ENCODE results near the gene SLC22A14. TPM values are rescaled to one million over a fixed set of nuclear protein-coding genes. Genes with fewer than 3 reads are reported as not detected.

The SLC22A14 gene
- total RNA-seq, 1 donor from 2014 or later = not detected

DNA sequence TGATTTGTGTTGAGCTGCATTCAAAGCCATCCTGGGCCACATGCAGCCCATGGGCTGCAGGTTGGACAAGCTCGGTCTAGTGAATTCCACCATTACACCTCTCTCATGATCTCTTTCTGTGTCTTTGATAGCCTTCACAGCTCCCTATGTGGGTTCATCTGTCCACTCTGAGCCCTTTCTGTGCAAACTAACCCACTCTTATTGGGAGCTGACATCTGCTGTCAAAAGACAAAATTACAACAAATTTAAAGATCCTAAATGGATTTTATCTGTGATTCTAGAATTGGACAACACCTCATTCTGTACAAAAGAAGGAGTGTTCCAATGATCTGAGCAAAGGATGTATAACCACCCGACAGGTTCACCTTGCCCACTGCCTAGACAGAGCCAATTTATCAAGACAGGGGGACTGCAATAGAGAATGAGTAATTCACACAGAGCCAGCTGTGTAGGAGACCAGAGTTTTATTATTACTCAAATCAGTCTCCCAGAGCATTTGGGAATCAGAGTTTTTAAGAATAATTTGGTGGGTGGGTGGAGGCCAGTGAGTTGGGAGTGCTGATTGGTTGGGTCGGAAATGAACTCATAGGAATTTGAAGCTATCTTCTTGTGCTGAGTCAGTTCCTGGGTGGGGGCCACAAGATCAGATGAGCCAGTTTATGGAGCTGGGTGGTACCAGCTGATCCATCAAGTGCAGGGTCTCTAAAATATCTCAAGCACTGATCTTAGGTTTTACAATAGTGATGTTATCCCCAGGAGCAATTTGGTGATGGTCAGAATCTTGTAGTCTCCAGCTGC lies 61.9 kb downstream of the SLC22A14 start:
- intact Hi-C loops (cut with micrococcal nuclease) = no loop called here

DNA sequence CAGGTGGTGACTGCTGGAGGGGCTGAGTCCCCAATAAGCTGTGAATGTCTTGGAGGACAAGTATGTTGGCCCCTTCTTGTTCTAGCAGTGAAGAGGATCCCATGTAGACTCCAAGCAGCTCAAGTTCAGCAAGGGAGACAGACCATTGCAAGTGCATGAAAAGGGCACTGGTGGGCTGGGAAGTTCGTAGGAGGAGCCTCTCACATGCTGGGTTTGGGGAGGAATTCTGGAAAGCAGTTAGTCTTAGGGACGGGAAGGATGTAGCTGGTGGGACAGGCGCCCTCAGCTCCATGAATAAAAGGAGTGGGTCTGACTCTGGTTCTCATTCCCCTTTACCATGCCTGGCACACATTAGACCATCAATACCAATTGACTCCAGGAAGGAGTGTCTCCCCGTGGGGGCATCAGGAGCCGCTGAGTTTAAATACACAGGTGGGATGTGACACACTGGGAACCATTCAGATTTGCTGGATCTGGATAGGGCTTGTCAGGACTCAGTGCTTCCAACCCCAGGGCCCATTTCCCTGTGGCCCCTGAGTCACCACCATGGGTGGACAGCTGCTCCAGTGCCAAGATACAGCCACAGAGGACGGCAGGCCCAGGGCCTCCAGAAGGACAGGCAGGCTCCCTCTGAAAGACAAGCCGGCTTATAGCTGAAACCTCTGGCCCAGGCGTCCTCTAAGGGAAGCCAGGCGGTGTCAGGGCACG lies 63.9 kb downstream of the SLC22A14 start:
- intact Hi-C loops (cut with micrococcal nuclease) = loop anchor here (2.0 to 5.0 kb wide), 5 partner anchors 135 to 306 kb away; partner anchors contain the start of genes ACAA1, EXOG and MYD88

GRCh38 chr3:38346587-38347410 lies 64.7 kb downstream of the SLC22A14 start, which contains the start of gene XYLB:
TSS of gene XYLB (plus strand) at chr3:38346785. CDS start at chr3:38346869, 84 bp downstream.
- intact Hi-C loops (cut with micrococcal nuclease) = loop anchor here (2.0 to 5.0 kb wide), 5 partner anchors 134 to 306 kb away; partner anchors contain the start of genes ACAA1, EXOG and MYD88

- intact Hi-C loops (cut with micrococcal nuclease) = loop anchor here (2.0 to 5.0 kb wide), 5 partner anchors 133 to 305 kb away; partner anchors contain the start of genes ACAA1, EXOG and MYD88
Observed at GRCh38 chr3:38347421-38348200, 65.5 kb downstream of the SLC22A14 start.

GRCh38 chr3:38348903-38349302 lies 66.8 kb downstream of the SLC22A14 start:
- intact Hi-C loops (cut with micrococcal nuclease) = loop anchor here (5.0 kb wide), 3 partner anchors 148 to 303 kb away; partner anchors contain the start of genes ACAA1, EXOG and MYD88

GRCh38 chr3:38349684-38350359 lies 67.7 kb downstream of the SLC22A14 start:
- intact Hi-C loops (cut with micrococcal nuclease) = loop anchor here (5.0 kb wide), 3 partner anchors 147 to 302 kb away; partner anchors contain the start of genes ACAA1, EXOG and MYD88

DNA sequence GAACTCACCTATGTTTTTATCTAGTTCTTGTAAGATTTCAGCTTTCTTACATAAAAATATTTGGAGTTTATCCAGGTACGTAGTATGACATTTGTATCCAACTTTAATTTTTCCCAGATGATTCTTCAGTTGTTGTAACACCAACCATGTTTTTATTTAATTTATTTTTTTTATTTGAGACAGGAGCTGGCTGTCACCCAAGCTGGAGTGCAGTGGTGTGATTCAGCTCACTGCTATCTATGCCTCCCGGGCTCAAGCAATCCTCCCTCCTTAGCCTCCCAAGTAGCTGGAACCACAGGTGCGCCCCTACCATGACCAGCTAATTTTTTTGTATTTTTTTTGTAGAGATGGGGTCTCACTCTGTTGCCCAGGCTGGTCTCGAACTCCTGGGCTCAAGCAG lies 71.1 kb downstream of the SLC22A14 start:
- intact Hi-C loops (cut with micrococcal nuclease) = no loop called here

DNA sequence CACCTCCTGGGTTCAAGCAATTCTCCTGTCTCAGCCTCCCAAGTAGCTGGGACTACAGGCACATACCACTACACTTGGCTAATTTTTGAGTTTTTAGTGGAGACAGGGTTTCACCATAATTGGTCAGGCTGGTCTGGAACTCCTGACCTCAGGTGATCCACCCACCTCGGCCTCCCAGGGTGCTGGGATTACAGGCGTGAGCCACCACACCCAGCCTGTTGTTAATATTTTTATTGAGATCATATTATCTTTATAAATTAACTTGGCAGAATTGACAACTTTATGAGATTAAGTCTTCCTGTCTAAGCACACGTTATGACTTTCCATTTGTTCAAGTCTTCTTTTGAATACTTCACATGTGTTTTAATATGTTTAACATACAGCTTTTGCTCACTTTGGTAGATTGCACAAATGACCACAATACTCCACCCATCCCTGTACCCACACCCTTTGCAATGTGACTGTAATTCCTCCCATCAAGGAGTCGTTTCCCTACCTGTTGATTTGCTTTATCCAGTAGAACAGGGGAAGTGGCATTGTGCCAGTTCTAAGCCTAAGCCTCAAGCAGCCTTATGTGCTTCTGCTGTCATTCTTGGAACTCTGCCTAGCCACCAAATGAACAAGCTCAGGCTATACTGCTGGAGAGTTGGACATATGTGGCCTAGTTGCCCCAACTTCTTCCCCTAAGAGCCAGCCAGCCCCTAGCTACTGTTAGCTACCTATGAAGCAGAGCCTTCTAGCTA lies 72.7 kb downstream of the SLC22A14 start:
- intact Hi-C loops (cut with micrococcal nuclease) = no loop called here

DNA sequence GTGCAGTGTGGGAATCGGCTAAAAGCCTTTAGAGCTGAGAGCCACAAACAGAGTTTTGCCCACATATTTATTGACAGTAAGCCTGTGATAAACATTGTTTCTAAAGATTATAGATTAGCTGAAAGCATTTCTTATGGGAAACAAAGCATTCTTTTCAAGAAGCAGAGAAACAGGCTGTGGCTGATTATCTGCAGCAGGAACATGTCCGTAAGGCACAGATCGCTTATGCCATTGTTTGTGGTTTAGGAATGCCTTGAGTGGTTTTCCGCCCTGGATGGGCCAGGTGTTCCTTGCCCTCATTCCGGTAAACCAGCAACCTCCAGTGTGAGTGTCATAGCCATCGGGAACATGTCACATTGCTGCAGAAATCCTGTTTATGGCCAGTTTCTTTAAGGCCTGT lies 76.9 kb downstream of the SLC22A14 start:
- intact Hi-C loops (cut with micrococcal nuclease) = no loop called here

DNA sequence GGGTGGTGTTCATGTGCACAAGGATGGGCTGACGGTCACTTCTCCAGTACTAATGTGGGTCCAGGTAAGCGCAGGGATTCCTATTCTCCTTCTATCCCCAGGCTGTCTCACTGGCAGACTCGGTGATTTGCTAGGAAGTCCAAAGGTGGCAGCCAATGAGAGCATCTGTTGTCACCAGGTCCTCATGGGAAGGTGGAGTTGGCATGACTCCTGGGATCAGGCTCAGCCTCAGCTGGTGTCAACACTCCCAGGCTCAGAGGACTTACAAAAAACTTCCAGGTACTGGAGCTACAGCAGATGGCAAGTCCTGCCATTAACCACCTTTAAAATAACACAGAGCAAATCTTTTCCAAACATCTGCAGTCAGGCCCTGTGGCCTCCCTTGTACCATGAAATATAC lies 78.3 kb downstream of the SLC22A14 start:
- intact Hi-C loops (cut with micrococcal nuclease) = no loop called here

- intact Hi-C loops (cut with micrococcal nuclease) = no loop called here
Observed at GRCh38 chr3:38361496-38361895, 79.4 kb downstream of the SLC22A14 start.

DNA sequence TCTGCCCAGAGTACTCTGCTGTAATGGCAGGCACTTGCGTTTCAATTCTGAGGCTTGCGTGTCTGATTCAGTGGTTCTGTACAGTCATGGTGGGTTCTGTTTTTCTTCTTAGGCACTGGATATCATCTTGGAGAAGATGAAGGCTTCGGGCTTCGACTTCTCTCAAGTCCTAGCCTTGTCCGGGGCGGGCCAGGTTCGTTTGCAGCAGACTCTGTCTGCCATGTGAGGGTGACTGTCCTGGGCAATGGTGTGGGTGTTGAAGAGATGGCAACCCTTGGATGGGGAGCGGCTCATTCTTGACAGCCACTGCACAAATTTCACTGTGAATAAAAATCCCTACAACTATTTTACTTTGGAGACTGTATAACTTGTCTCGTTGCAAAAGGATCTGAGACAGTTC lies 80.7 kb downstream of the SLC22A14 start:
- intact Hi-C loops (cut with micrococcal nuclease) = no loop called here

GRCh38 chr3:38364721-38365400 lies 82.8 kb downstream of the SLC22A14 start:
- intact Hi-C loops (cut with micrococcal nuclease) = no loop called here

GRCh38 chr3:38365469-38366062 lies 83.5 kb downstream of the SLC22A14 start:
- intact Hi-C loops (cut with micrococcal nuclease) = no loop called here

DNA sequence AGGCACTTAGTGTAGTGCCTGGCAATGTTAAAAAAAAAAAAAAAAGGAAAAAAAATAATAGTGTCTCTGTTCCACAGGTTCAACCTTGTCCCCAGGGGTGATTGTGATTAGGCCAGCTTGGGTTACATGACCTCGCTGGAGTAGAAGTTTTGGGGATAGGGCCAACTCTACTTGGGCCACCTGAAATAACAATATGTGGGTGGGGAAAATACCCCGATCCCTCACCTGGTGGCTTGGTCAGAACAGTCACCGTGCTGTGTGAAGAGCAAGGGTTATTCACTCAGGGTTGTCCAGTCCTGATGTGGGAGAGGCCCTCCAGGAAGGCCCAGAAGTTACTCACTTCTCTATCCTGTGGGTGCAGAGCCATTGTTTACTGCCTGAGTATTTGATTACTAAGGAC lies 84.0 kb downstream of the SLC22A14 start:
- intact Hi-C loops (cut with micrococcal nuclease) = no loop called here

DNA sequence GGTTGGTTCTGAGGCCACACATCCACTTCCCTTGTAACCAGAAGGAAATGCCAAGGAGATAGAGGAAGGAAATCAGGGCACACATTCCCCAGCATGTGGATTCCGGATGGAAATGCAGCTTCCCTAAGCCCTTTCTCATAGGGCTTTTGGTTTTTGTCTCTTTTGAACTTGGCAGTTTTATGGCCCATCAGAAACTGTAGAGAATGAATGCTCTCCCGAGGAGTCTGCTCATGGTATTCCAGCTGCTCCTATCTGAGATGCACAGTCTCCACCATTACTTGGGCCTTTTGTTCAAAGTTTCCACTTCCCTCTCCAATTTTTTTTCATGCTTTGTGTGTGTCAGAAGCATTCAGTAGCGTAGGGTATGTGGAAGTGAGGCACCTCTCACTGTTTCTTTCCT lies 85.7 kb downstream of the SLC22A14 start:
- intact Hi-C loops (cut with micrococcal nuclease) = no loop called here

Measured in T-helper 2 cell treated with Interferon-gamma antibody and Interleukin-4, amounts not matched to agents 100 ng/mL and 5 ng/mL, for 36 hours (primary cell).